ENCODE measurements around the gene HES6.

Gene HES6

DNA sequence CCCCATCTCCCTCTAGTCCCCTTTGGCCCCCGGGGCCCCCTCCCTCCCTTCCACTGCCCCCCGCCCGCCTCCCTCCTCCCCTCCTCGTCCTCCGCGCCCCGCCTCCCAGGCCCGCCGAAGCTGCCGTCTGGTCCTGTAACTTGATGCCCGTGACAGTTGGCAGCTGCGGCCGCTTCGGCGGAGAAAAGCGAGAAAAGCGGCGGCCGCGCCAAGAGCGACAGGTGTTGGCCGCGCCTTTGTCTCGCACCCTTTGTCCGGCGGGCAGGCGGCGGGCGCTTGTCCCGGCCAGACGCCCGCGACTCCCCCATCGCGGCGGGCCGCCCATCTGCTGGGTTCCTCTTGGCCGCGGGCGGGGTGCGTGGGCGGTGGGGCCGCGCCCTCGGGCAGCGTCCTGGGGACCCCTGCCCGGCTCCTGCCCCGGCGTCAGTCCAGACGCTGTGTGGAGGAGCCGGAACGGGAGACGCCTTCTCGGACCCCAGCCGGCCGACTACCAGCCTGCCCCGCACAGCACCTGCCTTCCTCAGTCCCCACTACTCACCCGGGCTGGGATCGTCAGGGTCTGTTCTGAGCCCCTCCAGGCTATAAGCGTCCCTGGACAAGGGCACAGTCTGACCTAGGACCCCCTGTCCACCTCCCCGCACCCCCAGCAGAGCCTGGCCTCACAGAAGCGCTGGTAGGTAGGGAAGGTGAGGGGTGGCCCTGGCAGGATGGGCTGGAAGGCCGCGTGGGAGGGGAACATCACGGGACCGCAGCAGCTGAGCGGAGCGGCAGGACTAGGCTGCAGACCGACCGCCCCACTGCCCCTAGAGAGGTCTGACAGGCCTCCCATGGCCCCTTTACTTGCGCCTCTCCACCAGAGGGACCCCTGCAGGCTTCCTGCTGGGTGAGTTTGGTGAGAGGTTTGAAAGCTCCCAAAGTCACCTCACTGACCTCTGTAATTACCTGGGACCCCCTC, 1.2 kb upstream of the HES6 start:
- peak; percentile 39 for DNase-seq (ENCODE audit: low spot score)
- ChIA-PET POLR2A (ENCODE audit: low non-redundant PET) (no interaction called here), CTCF (interaction anchor here (0.5 to 0.7 kb wide), 2 partner anchors 16 to 248 kb away, joined by 3 read pairs; no protein-coding TSS in a partner anchor)
- TF ChIP-seq, protein P1, sequence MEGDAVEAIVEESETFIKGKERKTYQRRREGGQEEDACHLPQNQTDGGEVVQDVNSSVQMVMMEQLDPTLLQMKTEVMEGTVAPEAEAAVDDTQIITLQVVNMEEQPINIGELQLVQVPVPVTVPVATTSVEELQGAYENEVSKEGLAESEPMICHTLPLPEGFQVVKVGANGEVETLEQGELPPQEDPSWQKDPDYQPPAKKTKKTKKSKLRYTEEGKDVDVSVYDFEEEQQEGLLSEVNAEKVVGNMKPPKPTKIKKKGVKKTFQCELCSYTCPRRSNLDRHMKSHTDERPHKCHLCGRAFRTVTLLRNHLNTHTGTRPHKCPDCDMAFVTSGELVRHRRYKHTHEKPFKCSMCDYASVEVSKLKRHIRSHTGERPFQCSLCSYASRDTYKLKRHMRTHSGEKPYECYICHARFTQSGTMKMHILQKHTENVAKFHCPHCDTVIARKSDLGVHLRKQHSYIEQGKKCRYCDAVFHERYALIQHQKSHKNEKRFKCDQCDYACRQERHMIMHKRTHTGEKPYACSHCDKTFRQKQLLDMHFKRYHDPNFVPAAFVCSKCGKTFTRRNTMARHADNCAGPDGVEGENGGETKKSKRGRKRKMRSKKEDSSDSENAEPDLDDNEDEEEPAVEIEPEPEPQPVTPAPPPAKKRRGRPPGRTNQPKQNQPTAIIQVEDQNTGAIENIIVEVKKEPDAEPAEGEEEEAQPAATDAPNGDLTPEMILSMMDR (conservative IDR thresholded peaks at IDR 0.05; ENCODE audit: low read depth) = no peak
- H3K27ac ChIP-seq = peak overlapping the region; percentile 27; the same call in 1 of the 2 replicates

DNA sequence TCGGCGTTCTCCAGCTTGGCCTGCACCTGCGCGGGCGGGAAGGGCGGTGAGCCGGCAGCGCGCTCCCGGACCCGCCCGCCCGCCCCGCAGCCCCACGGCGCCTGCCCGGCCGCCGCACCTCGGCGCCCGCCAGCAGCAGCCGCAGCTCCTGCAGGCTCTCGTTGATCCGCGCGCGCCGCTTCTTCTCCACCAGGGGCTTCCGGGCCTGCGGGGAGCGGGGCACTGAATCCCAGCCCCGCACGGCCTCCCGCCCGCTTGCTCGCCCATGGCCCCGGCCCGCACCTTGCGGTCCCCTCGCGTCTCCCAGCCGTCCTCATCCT, 335 bp downstream of the HES6 start:
- DNase-seq (ENCODE audit: low spot score) = no peak
- TF ChIP-seq, protein P1 (conservative IDR thresholded peaks at IDR 0.05; ENCODE audit: low read depth) = no peak
- CTCF ChIA-PET = interaction anchor here (0.6 kb wide), 1 partner anchor 298 kb away, joined by 4 read pairs; no protein-coding TSS in a partner anchor
- 0 out of 2 replicates have a peak overlapping the region, but pooled peaks have one; percentile 8 for H3K27ac ChIP-seq
- POLR2A ChIA-PET (ENCODE audit: low non-redundant PET) = no interaction called here

DNA sequence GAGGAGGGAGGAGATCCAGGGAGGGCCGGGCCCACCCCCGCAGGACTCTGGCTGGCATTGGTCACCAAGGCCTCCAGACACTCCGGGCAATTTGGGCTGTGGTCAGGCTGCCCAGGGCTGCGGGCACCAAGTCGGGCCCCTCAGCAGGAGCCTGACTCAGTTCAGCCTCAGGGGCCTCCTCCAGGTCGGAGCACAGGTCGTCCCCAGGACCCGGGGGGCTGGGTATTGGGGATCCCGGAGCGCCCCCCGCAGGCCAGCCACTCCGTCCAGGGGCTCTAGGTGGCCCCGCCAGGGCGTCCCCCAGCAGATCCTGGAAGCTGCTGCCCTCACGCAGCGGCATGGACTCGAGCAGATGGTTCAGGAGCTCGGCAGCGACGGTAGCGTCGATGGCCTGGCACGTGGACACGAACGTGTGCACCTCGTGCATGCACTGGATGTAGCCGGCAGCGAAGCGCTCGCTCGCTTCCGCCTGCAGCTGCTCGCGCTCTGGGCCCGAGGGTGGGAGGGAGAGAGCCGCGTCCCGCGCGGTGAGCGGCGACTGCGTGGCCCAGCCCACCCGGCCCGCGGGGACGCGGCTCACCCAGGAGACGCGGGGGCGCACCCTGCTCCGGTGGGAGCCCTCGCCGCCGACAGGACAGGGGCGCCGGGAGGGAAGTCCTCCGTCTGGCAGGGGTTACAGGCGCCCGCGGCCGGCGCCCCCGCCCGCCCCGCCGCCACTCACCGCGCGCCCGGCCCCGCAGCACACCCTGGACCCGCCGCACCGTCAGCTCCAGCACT, 884 bp downstream of the HES6 start:
- TF ChIP-seq, protein P1 (conservative IDR thresholded peaks at IDR 0.05; ENCODE audit: low read depth) = no peak

DNA sequence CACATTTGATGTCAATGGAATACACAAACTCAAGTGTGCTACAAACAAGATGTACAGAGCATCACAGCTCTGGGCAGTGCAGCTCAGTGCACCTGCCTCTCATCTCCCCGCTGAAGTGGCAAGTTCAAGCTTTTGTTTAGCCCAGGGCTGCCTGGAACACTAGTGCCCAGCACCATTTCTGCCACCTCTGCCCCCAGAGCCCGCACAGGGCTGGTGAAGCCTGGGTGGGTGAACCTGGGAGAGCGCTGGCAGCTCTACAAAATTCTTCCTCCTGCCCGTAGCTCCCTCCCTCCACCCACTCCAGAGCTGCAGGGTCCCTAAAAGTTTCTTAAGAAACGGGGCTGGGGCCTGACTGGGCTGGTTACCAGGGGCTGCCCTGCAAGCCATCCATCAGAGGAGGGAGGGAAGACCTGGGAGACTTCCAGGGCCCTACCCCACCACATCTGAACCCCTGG, 1.5 kb downstream of the HES6 start:
- ChIA-PET CTCF (no interaction called here), POLR2A (ENCODE audit: low non-redundant PET) (no interaction called here)
- DNase-seq (ENCODE audit: low spot score) = no peak
- TF ChIP-seq, protein P1 (conservative IDR thresholded peaks at IDR 0.05; ENCODE audit: low read depth) = no peak
- H3K27ac ChIP-seq = no peak overlapping the region

More for the DNA sequence above, 884 bp downstream of the HES6 start:
- CTCF ChIA-PET = interaction anchor here (0.6 kb wide), 1 partner anchor 297 kb away, joined by 4 read pairs; no protein-coding TSS in a partner anchor
- H3K27ac ChIP-seq = no peak overlapping the region
- DNase-seq (ENCODE audit: low spot score) = no peak
- POLR2A ChIA-PET (ENCODE audit: low non-redundant PET) = no interaction called here

DNA sequence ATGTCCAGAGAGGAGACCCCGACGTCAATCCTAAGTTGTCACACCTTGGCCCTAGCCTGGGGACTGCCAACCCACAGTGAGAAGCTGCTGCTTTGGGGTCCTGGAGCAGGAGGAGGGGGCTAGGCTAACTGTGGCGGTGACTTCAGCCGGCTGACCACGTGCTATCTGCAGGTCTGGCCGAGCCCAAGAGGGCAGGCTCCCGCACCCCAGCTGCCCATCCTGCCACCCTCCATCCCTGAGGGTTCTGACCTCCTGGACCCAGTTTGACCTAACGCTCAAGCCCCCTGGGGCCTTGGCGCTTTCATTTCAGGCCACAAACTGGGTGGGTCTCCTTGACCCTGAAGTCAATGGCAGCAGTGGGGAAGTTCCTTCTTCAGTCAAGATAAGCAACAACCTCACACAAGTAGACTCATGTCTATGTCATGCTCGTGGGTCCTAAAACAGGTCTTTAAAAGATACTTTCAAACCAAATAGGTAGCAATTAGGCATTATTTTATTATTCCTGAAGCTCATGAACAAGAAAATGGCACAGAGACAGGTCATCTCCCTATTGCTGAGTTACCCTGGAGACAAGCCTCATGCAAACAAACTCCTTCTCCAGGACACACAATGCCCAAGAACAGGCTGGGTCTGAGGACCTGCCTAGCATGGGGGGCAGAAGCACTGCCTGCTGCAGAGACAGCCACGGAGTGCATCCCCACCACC, 2.3 kb downstream of the HES6 start:
- ChIA-PET POLR2A (ENCODE audit: low non-redundant PET) (no interaction called here), CTCF (interaction anchor here (1.0 kb wide), 1 partner anchor 8 kb away, joined by 3 read pairs; no protein-coding TSS in a partner anchor)
- TF ChIP-seq, protein P1 (conservative IDR thresholded peaks at IDR 0.05; ENCODE audit: low read depth) = no peak
- no peak for DNase-seq (ENCODE audit: low spot score)
- no peak overlapping the region for H3K27ac ChIP-seq

DNA sequence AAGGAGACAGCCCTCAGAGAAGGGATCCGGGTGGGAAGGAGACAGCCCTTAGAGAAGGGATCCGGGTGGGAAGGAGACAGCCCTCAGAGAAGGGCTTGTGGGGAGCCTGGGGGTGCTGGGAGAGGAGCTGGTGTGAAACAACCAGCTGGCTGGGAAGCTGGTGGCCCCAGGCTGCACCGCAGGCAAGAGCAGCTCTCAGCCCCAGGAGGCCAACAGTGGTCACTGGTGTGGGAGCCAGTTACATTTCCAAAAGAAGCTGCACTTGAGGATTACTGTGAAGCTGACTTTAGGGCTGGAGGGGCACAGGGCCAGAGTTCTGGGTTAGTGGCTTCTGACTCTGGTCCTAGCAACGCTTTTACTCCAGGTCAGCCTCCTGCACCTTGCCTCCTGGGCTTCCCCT, 3.3 kb downstream of the HES6 start:
- ChIA-PET POLR2A (ENCODE audit: low non-redundant PET) (no interaction called here), CTCF (interaction anchor here (1.0 kb wide), 1 partner anchor 9 kb away, joined by 3 read pairs; no protein-coding TSS in a partner anchor)
- TF ChIP-seq, protein P1 (conservative IDR thresholded peaks at IDR 0.05; ENCODE audit: low read depth) = no peak
- DNase-seq (ENCODE audit: low spot score) = no peak
- no peak overlapping the region for H3K27ac ChIP-seq
